Natural killer cell treated with Interleukin-12 subunit alpha and Interleukin-12 subunit beta and Interleukin-15 and Interleukin-18, amount 100 ng/mL, for 72 hours (primary cell): ENCODE data around the gene ELF5. TPM values are rescaled to one million over a fixed set of nuclear protein-coding genes. Genes with fewer than 3 reads are reported as not detected.

Experiments used
- ATAC-seq, 2 donors: fragments of 150-1000 bp; cut with Tn5 transposase in 1 of 2; sonication (Bioruptor Pico), chemical (Tn5 transposase) in 1 of 2; 2 replicates each; pipeline ENCODE4 v1.10.0; 2021
- DNase-seq: peaks from one replicate; pipeline ENCODE4 v3.0.0; 2022; ENCODE audit warnings: low spot score
- H3K27ac Mint-ChIP-seq, 2 donors: 1 replicate in 1 of 2; 2 replicates in 1 of 2; pipeline ENCODE4 v1.8.0; 2022; ENCODE audit warnings: mixed read lengths in 2 of 2, mild to moderate bottlenecking in 1 of 2, moderate library complexity in 1 of 2
- H3K27me3 Mint-ChIP-seq, 2 donors: 1 replicate in 1 of 2; 2 replicates in 1 of 2; pipeline ENCODE4 v1.8.0; 2022; ENCODE audit warnings: mixed read lengths in 2 of 2
- H3K36me3 Mint-ChIP-seq: one replicate; pipeline ENCODE4 v1.8.0; 2022; ENCODE audit warnings: mixed read lengths
- H3K4me1 Mint-ChIP-seq, 2 donors: 1 replicate in 1 of 2; 2 replicates in 1 of 2; pipeline ENCODE4 v1.8.0; 2022; ENCODE audit warnings: low read depth in 2 of 2, mixed read lengths in 2 of 2, mild to moderate bottlenecking in 1 of 2
- H3K4me3 Mint-ChIP-seq: one replicate; pipeline ENCODE4 v1.8.0; 2022; ENCODE audit warnings: mixed read lengths
- H3K9me3 Mint-ChIP-seq: 2 replicates; pipeline ENCODE4 v1.8.0; 2022; ENCODE audit warnings: mixed read lengths
- total RNA-seq, 2 donors: library from RNA; stranded (reverse); gene quantifications; one replicate each; pipeline ENCODE4 v1.2.3, GENCODE V29; 2022

Gene ELF5
- total RNA-seq, 2 donors from 2014 or later: not detected

DNA sequence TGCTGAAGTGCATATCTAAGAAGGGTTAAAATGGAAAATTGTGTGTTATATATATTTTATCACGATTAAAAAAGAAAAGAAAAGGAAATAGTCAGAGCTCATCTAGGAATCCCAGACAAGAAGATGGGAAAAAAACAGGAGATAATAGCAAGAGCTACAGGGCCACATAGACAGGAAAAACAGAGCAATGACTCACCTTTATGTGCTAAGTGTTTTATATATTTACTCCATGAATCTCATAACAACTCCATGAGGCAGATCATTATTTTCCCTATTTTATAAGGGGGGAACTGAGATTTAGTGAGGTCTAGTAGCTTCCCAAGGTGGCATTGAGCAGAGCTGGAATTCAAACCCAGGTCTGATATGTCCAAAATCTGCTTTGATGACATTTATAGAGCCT, 18.1 kb upstream of the ELF5 start:
- Mint-ChIP-seq H3K9me3 (peaks cover 4% of the 10 kb centered on the region), H3K36me3 (no peaks in the 10 kb centered on the region)
- no peak for ATAC-seq

DNA sequence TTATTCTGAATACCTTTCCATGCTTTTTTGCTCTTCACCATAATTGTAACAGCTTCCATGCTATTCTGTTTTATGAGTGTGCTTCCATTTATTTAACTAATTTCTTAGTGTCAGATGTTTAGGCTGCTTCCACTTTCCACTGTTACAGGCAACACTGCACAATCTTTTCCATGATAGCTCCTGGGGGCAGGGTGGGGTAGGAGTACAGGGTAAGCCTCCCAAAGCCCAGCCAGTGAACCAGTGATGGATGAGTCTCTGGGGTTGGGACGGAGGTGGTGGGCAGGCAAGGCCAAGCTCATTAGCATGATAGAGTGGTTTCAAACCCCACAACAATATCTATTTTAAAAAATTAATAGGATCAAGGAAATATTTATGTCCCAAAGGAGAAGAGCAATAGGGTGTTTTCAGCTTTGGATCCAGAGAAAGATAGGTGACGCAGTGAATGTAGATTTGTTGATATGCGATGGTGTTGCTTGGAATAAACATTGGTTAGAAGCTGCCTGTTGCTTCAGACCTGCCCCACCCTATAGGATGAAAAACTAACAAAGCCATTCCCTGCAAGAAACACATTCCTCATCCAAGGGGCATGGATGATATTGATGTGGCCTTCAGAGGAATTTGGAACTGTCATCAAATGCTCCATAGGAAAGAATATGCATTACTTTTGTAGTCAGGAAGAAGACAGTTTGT, 17.1 kb upstream of the ELF5 start:
- Mint-ChIP-seq H3K9me3 (peaks cover 4% of the 10 kb centered on the region), H3K27ac (no peak overlapping the region), H3K4me3 (no peak overlapping the region), H3K36me3 (no peaks in the 10 kb centered on the region), H3K27me3 (peaks cover 28 to 34% of the 10 kb centered on the region in 2 donors), H3K4me1 (no peaks in the 10 kb centered on the region)
- ATAC-seq (no peak), DNase-seq (no peak)

More for the DNA sequence above, 18.1 kb upstream of the ELF5 start:
- DNase-seq: no peak
- Mint-ChIP-seq H3K27ac (no peak overlapping the region), H3K27me3 (peaks cover 26 to 34% of the 10 kb centered on the region in 2 donors), H3K4me1 (no peaks in the 10 kb centered on the region), H3K4me3 (no peak overlapping the region)

DNA sequence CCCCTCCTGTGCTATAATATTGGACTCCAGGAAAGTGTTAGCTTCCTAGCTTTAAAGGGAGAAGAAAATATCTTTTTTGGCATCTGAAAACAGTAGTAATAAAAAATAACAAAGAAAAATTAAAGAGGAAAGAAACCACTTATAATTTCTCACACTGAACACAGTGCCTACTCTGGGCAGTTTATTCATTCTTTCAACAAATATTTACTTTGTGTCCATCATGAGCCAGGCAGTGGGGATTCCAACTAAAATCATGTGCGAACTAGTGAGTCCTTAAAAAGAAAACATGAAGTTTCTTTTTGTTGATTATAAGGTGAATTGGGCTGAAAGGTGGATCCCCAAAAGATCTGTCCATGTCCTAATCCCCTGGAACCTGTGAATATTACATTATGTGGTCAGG, 16.0 kb upstream of the ELF5 start:
- ATAC-seq (no peak), DNase-seq (no peak)
- Mint-ChIP-seq H3K27ac (no peak overlapping the region), H3K9me3 (peaks cover 2% of the 10 kb centered on the region), H3K4me3 (no peak overlapping the region), H3K36me3 (no peaks in the 10 kb centered on the region), H3K4me1 (no peaks in the 10 kb centered on the region), H3K27me3 (peaks cover 23 to 28% of the 10 kb centered on the region in 2 donors)

DNA sequence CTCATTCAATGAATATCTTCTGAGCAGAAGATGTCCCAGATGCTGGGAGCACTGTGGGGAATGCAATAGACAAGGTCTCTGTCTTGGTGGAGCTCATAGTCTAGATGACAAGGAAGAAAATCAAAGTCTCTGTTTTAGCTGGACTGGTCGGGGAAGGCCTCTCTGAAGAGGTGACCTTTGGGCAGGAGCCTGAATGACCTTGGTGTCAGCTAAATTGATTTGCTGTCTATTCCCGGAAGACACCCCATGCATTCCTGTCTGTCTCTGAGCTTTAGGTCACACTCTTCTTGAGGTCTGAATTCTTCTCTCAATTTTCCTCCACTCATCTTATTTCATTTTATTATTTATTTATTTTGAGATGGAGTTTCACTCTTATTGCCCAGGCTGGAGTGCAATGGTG, 14.5 kb upstream of the ELF5 start:
- ATAC-seq (no peak), DNase-seq (no peak)
- Mint-ChIP-seq H3K27me3 (peaks cover 21 to 28% of the 10 kb centered on the region in 2 donors), H3K36me3 (no peaks in the 10 kb centered on the region), H3K4me3 (no peak overlapping the region), H3K9me3 (no peaks in the 10 kb centered on the region), H3K27ac (no peak overlapping the region), H3K4me1 (no peaks in the 10 kb centered on the region)

DNA sequence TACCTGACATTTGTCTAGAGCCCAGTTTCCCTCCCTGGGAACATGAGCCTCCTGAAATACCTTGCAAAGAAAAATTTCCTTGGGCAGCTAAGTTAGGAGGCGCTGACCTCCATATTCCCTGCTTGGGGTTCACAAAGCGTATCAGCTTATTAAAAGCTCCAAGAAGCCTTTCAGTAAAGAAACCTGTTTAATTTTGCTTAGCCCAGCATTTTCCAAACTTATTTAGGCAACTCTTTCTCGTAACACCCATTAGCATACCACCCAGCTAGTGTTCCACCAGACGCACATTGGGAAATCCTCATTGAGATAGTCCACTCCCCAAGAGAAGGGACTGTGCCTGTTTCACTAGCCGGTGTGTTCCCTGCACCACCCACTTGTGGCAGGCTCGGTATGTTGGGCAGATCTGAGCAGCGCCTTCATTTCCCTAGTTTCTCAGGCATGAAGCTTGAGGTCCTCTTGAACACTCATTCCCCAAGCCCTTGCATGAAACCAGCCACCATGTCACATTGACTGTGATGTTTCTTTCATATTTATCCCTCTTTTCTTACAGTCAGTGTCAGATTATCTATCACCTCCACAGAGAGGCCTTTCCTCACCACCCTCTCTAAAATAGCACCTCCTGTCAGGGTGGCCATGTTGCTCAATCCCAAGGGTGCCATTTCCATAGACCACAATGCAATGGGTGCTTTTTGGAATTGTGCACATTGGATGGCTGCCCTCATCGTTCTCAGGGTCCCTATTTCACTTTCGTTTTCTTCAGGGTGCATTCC, 12.5 kb upstream of the ELF5 start:
- ATAC-seq (no peak), DNase-seq (no peak)
- H3K36me3 Mint-ChIP-seq: no peaks in the 10 kb centered on the region
- H3K4me1 Mint-ChIP-seq: no peaks in the 10 kb centered on the region
- no peak overlapping the region for H3K27ac Mint-ChIP-seq
- H3K4me3 Mint-ChIP-seq: no peak overlapping the region
- H3K9me3 Mint-ChIP-seq: no peaks in the 10 kb centered on the region
- peaks cover 14 to 21% of the 10 kb centered on the region in 2 donors for H3K27me3 Mint-ChIP-seq

DNA sequence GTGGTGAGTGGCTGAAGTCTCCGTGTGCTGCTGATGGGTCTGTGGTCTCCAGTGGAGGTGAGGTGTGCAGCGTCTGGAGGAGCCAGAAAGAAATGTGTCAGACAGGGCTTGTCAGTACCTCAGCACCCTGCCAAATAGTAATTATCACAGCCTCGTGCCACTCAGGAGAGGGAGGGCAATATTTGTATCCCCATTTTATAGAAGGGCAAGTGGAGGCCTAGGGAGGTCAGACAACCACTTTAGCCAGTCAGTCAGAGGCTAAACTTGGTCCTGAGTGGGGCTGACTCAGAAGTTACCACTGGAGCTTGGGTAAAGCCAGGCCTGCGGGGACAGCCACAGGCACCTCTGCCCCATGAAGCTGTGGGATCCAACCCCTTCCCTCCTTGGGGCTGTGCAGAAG, 11.5 kb upstream of the ELF5 start:
- Mint-ChIP-seq H3K9me3 (no peaks in the 10 kb centered on the region), H3K4me3 (no peak overlapping the region), H3K4me1 (no peaks in the 10 kb centered on the region), H3K36me3 (no peaks in the 10 kb centered on the region), H3K27me3 (peaks cover 12 to 15% of the 10 kb centered on the region in 2 donors), H3K27ac (no peak overlapping the region)
- DNase-seq (no peak), ATAC-seq (no peak)

DNA sequence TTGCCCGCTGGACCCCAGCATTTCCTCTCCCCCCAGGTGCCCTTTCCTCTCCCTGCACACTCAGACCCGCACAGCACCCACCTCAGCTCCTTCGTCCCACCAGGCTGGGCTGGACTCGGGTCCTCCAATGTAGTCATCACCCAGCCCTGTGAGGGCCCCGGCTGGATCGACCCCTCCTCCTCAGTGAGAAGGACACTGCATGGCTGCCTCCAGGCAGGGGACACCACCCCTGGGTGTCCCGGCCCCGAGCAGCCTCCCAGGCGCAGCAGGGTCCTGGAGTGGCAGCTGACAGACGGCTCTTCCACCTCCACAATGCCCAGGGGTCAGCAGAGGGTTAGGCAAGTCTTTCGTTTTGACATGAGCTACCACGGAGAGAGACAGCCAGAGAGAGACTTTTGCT, 11.1 kb upstream of the ELF5 start:
- no peaks in the 10 kb centered on the region for H3K9me3 Mint-ChIP-seq
- H3K4me3 Mint-ChIP-seq: no peak overlapping the region
- no peak for DNase-seq

DNA sequence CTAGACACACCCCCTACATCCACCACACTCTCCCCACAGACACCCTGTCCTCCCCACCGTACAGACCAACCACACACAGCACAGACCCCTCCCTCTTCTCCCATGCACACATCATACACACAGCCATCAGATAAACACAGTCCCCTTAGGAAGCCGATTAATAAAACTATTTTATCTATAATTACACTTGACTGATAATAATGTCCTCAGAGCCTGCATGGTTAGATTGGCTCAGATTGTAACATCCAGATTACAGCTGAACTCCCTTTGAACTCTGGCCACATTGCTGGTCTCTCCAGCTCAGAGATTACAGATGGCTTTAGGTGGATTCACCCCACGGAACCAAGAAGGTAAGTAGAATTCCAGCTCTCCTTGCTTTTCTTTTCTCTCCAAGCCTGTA, 9.5 kb upstream of the ELF5 start:
- Mint-ChIP-seq H3K9me3 (no peaks in the 10 kb centered on the region), H3K4me1 (no peaks in the 10 kb centered on the region), H3K27ac (no peak overlapping the region), H3K4me3 (no peak overlapping the region), H3K36me3 (no peaks in the 10 kb centered on the region), H3K27me3 (peaks cover 0 to 9% of the 10 kb centered on the region in 2 donors)
- DNase-seq (no peak), ATAC-seq (no peak)

More for the DNA sequence above, 11.1 kb upstream of the ELF5 start:
- no peaks in the 10 kb centered on the region for H3K4me1 Mint-ChIP-seq
- no peak overlapping the region for H3K27ac Mint-ChIP-seq
- H3K36me3 Mint-ChIP-seq: no peaks in the 10 kb centered on the region
- H3K27me3 Mint-ChIP-seq: peaks cover 8 to 11% of the 10 kb centered on the region in 2 donors
- ATAC-seq: peak in 1 of 2 donors; percentile 34

DNA sequence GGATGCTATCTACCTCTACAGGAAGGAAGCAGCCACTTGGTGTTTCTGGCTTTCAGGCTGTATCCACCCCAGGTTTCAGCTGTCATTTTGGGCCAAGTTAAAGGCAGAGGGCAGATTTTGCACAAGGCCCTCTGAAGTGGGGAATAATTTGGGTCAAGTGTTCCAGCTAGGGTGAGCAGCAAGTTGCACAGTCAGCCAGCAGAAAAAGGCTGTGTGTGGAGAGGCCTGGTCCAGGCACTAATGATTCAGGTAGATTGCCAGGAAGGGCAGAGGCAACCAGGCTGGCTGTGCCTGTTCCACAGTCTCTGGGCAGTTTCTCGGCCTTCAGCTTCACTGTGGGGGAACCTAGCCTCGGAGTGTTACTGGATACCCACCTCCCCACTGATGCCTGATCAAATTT, 8.6 kb upstream of the ELF5 start:
- Mint-ChIP-seq H3K27me3 (peaks cover 0 to 9% of the 10 kb centered on the region in 2 donors), H3K9me3 (no peaks in the 10 kb centered on the region), H3K36me3 (no peaks in the 10 kb centered on the region), H3K4me3 (no peak overlapping the region), H3K27ac (no peak overlapping the region), H3K4me1 (no peaks in the 10 kb centered on the region)
- ATAC-seq (no peak), DNase-seq (no peak)

DNA sequence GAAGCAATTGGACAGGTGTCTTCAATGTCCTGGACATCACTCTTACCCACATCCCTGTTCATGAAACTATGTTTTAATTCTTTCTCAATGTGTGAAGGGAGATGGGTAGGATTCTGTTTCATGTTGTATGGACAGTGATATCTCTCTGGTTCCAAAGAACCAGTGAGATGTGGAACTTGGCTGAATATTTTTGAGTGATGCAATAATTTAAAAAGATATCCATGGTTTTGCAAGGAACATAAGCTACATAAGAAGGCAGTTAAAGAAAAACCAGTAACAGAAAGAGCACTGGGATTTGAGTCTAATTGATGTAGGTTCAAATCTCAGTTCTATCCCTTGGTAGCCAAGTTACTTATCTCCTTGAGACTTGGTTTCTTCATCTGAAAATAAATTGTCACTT, 7.7 kb upstream of the ELF5 start:
- Mint-ChIP-seq H3K27ac (no peak overlapping the region), H3K4me3 (no peak overlapping the region), H3K9me3 (no peaks in the 10 kb centered on the region), H3K4me1 (no peaks in the 10 kb centered on the region), H3K27me3 (peaks cover 0 to 8% of the 10 kb centered on the region in 2 donors), H3K36me3 (no peaks in the 10 kb centered on the region)
- no peak for DNase-seq
- no peak for ATAC-seq

DNA sequence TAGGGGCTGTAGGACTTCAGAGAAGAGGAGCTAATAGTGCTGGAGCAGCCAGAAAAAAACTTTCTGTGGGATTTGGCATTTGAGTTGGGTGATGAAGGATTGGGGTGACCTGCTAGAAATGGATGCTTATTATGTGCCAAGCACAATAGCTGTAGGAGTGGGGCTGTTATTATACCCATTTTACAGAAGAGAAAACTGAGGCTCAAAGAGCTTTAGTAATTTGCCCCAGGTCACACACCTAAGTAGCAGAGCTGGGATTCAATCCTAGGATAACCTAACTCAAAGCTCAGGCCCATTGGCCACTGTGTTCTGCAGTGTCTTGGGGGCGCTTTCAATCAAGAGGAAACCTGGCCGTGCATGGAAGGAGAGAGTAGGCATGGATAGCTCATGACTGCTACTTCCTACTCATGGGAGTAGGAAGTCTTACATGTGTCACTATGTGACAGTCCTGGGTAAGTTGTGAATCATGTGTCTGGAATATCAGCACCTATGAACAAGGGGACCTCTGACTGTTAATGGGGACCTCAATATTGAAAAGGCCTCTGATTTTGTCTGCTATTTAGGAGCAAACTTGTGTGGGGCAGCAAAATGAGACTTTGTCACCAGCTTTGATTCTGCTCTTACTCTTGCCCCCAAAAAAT, 6.1 kb upstream of the ELF5 start:
- ATAC-seq: no peak
- H3K4me3 Mint-ChIP-seq: no peak overlapping the region
- H3K36me3 Mint-ChIP-seq: no peaks in the 10 kb centered on the region
- peaks cover 7 to 13% of the 10 kb centered on the region in 2 donors for H3K27me3 Mint-ChIP-seq
- DNase-seq: no peak
- H3K4me1 Mint-ChIP-seq: no peaks in the 10 kb centered on the region
- H3K9me3 Mint-ChIP-seq: no peaks in the 10 kb centered on the region
- H3K27ac Mint-ChIP-seq: no peak overlapping the region

DNA sequence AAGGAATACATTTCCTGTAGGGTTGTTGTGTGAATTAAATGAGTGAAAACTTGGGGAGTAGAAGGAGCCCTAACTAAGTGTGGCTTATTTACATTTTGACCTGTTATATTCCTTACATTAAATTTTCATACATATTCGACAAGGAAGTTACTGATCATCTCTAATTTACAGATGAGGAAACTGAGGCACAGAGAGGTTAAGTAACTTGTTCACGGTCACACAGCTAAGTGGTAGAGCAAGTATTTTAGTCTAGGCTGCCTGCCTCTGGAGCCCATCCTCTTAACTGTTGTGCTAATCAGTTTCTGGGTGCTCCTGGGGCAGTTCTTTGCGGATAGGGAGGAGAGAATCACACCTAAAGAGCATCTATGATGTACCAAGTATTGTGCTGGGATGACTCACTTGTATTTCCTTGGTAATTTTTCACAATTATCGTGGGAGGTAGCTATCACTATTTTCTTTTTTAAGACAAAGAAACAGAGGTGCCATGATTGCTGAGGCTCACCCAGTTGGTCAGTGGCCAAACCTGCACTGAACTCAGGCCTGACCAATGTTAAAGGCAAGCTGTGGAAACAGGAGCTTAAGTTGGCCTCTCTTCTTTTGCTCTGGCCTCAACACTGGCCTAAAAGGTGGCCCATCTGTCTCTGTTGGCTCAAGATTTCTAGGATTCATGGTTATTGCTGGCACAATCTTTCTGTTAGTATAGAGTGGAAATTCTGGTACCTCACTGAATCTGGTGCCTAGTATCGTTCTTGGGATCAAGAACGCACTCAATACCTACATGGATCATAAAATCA, 2.9 kb upstream of the ELF5 start:
- DNase-seq: no peak
- H3K4me1 Mint-ChIP-seq: no peaks in the 10 kb centered on the region
- H3K36me3 Mint-ChIP-seq: no peaks in the 10 kb centered on the region
- H3K9me3 Mint-ChIP-seq: no peaks in the 10 kb centered on the region
- no peak for ATAC-seq
- no peak overlapping the region for H3K4me3 Mint-ChIP-seq
- peaks cover 7 to 13% of the 10 kb centered on the region in 2 donors for H3K27me3 Mint-ChIP-seq
- H3K27ac Mint-ChIP-seq: no peak overlapping the region

DNA sequence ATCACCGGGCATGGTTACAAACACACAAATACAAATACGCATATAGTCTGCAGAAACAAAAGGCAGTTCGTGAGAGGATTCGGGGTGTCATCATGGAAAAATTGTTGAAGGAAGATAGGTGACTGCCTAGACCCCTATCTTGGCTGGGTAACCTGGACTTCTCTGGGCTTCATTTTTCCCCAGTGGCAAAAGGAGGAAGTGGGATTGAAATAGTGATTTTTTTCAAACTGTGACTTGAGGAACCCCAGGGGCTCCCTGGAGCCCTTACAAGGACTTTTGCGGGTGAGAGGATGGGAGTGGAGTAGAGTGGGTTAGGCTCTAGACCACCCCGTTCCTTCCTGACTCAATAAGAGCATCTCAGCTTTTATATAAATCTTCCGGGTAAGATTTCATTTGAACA, 1.0 kb upstream of the ELF5 start:
- Mint-ChIP-seq H3K27me3 (peaks cover 7 to 11% of the 10 kb centered on the region in 2 donors), H3K4me1 (no peaks in the 10 kb centered on the region), H3K4me3 (no peak overlapping the region), H3K9me3 (no peaks in the 10 kb centered on the region), H3K36me3 (no peaks in the 10 kb centered on the region), H3K27ac (no peak overlapping the region)
- no peak for DNase-seq
- ATAC-seq: no peak
